Caki2 (cell line): ENCODE results near the gene NDUFAF5. TPM values are rescaled to one million over a fixed set of nuclear protein-coding genes. Genes with fewer than 3 reads are reported as not detected.

Source experiments
- DNase-seq: peaks from one replicate; pipeline ENCODE4 v3.0.0-alpha.2; 2015; ENCODE audit warnings: low read depth
- in situ Hi-C: cut with HindIII; loops from 2 replicates; pipeline ENCODE4 v1.10.0; 2016; ENCODE audit warnings: low sequenced_read_pairs, low pct_unique_long_range_greater_than_20kb, mixed read lengths
- total RNA-seq: library from RNA; depleted of rRNA; stranded (reverse); fragments of >200 nt; shearing (Covaris generic); gene quantifications from 2 replicates; pipeline ENCODE4 v1.2.3, GENCODE V29; 2014; ENCODE audit warnings: low replicate concordance

The NDUFAF5 gene
- total RNA-seq, 1 experiment from 2014 or later: 49.7 TPM

DNA sequence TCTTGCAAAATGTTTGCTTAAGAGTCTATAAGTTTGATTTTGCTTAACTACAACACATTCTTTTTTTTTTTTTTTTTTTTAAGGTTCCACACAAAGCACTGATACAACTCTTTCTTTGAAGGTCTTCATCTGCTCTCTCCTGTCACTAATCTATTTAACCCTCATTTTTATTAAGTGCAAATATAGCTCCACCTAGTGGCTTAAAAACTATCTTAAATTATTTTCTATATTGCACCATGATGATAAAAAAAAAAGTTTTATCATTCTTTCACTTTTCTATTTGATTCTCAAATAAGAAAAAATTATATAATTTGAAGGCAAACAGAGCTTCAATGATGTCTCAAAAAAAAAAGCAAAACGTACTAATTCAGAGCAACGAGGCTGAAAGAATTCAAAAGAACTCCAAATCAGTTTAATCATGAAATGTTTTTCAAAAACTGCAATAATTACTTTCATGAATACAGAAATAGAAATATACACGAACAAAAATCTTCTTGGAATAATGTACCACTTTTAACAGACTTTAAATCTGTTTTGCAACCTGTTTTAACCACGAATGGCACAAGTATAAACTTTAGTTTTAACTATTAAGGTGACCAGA is 12.9 kb upstream of the NDUFAF5 start:
- in situ Hi-C loops: no loop called here
- DNase-seq: peak; percentile 33

DNA sequence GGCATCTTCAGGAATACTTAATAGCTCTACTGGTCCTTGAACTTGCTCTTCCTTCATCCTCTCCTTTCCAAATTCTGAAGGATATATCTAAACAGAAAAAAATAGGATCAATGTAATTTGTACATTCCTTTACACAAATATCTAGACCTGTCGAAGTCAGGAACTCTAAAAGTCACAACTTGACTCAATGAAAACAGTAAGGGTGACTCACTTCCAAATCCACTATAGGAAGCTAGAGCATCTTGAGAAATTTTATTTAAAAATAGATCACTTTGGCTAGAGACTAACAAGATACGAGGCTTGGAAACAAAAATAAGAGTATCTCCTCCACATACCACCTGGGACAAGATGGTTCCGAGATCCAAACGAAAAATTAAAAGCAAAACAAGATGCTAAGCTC is 12.3 kb upstream of the NDUFAF5 start:
- DNase-seq: no peak
- in situ Hi-C loops: no loop called here

DNA sequence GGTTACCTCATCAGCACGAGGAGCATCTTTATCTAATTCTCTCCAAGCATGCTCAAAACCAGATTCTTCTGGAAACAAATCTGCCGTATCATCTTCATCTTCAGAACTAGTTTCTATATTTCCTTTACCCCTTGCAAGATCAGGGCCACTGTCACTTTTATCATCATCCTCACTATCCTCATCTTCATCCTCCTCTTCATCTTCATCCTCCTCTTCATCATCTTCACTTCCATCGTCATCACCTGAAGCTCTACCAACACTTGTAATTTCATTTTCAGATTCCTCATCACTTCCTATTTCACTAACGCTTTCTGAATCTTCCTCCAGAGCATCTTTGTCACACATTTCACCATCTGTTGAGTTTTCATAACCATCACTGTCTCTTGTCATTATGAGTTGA is 9.0 kb upstream of the NDUFAF5 start:
- DNase-seq: no peak
- in situ Hi-C loops: no loop called here

DNA sequence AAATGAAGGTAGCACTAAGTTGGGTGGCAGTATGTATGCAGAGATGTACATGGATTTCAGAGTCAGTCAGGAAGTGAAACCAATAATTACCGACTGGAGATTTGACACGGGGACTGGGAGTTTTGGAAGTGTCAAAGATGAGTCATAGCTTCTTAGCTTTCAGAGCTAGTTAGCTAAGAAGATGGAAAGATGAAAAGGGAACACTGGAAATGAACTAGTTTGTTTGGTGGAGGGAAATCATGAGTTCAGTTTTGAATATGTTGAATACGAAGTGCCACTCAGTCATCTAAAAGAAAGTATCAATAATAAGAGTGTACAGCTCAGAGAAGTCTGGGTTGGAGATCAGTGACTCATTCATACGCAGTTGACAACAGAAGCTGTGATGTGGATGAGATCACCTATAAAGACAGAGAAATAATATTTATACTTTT is 7.6 kb upstream of the NDUFAF5 start:
- in situ Hi-C loops: no loop called here
- DNase-seq: no peak

DNA sequence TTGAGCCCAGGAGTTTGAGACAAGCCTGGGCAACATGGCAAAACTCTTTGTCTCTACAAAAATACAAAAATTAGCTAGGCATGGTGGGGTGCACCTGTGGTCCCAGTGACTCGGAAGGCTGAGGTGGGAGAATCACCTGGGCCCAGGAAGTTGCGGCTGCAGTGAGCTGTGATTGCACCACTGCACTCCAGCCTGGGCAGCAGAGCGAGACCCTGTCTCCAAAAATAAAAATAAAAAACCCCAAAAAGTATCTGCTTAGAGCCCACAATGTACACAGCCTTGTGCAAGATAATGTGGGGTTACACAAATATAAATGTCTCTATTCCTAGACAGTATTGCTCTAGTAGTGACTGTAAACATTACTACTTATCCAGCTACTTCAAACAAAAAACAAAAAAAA is 6.0 kb upstream of the NDUFAF5 start:
- no peak for DNase-seq
- in situ Hi-C loops: no loop called here

DNA sequence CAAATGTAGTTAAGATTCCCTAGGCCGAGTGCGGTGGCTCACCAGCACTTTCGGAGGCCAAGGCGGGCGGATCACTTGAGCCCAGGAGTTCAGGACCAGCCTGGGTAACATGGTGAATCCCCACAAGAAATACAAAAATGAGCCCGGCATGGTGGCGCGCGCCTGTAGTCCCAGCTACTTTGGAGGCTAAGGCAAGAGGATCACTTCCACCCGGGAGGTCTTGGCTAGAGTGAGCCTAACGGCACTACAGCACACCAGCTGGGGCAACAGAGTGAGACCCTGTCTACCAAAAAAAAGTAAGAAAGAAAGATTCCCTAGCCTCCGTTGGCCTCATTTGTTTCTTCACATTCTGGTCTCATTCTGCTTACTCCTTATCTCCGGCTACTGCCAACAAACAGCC is 1.3 kb upstream of the NDUFAF5 start:
- no peak for DNase-seq
- in situ Hi-C loops: no loop called here

DNA sequence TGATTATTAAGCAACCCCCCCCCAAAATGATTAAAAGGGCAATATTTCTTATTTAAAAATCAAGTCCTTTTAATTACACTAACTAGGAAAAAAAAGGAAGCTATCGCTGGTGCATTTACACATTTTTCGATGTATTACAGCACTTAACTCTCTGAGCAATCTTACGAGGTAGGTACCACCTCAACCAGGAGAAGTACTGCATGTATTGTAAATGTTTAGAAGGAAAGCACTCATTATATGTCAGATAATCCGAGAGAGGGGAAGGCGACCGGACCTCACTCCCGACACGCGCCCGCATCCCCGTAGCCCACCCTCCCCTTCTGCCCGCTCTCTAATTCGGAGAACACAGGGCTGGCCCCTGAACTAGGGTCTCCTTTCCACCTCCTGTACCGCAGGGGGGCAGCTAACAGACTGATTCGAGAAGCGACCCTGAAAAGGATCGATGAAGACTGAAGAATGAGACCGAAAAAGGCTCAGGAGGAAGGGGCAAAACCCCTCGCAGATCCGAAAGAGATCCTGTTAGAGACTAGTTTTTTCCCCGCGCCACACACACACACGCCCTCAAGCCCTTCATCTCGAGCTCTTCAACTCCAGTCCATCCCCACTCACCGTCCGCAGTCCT is 446 bp upstream of the NDUFAF5 start:
- in situ Hi-C loops: no loop called here
- DNase-seq: no peak

DNA sequence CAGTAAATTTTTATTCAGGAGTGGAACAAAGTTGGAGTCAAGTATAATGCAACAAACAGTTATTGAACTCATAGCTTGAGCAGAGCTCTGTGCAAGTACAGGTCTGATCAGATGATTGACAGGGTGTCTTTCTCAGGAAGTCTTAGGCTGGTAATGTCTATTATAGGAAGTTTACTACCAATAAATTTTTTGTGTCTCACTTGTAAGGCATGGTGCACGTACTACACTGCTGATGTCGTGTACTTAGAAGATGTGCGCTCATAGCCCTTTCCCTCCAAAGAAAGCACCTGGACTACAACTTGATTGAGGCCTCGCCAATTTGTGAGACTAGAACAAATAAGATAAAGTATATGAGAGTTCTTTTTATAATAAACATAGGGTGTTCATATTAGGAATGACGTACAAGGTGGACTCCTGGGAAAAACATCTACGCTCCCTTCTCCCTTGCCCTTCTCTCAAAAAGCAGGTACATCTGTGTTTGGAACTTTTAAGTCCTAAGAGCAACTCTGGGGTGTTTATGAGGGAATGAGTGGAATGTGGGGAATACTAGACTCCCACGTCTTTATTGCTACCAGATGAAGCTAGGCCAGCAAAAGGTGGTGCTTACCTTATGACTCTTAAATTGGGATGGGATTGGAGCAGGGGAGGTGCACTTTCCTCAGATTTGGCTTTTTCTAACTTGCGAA is 1.5 kb downstream of the NDUFAF5 start:
- no peak for DNase-seq
- in situ Hi-C loops: no loop called here

DNA sequence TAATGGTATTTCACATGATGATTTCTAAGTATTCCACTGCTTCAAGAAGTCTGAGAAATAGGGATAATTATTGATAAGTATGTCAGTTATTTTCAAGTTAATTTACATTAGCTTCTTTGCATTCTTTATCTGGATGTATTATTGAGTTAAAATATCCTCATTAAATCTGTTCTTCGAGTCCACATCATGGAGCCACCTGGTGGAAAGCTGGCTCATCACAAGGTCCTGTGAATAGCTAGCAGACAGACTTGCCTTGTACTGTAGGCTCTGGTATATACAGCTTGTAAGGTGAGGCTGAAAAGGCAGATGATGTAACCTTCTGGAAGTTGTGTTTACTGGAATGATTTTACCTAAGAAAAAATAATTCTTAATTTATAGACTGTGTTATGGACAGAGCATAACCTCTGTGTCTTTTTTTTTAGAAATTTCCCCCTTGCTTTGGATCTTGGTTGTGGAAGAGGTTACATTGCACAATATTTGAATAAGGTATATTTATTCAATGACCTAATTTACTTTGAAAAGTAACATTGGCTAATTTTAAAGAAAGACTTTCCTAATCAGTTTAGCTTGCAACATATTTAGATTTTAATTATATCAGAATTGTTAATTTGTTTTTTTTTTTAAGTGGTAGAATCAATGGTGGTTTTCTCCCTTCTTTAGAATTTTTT is 3.5 kb downstream of the NDUFAF5 start:
- in situ Hi-C loops: no loop called here
- peak; percentile 49 for DNase-seq

DNA sequence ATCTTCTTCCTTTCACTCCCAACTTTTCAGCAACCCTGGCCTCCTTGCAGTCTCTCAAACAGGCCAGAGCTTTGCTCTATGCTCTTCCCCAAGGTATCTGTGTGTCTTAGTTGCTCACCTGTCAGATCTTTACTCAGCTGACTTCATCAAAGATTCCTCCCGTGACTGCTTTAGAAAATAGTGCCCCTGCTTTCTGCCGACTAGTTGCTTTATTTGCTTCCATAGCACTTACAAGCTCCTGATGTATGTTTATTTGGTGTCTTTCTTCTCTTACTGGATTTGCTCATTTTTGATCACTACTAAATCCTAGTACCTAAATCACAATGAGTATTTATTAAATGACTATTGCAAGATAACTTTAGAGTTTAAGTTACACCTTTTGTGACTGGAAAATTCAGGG is 5.9 kb downstream of the NDUFAF5 start:
- in situ Hi-C loops: no loop called here
- DNase-seq: no peak

DNA sequence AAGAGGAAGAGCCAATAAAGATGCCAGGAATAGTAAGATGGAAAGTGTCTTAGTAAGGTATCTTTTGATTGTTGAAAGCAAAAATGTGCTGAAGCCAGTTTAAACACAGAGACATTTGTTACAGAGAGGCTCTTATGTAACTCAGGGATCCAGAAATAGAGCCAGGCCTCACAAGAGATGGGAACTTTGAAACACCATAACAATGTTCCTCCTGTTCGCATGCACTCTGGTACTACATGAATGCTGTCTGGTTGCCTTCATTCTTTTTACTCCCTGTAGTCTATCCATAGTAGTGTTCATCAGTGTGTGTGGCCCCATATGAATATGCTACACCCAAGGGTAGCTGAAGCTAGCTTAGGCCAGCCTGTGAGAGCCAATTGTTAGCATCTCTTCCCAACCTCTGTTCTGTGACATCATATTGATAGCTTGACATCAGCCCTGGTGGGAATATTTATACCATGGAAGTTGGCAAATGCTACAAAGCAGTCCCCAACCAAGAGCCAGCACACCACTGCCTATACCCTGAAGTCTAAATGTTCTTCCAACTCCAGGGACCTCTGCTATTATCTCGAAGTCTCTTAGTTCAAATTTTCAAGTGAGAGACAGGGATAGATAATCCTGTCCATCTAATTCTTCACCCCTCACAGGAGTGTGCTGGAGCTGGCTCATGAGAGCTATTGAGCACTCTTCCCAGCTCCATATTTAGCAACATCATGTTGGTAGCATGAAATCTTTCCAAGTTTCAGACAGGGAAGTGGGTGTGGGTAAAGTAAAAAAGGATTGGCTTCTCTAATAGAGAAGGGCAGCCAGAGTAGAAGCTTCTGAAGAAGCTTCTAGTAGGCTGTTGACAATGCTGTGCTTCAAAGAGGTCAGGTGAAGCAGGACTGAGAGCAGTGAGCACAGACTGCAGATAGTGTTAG is 7.0 kb downstream of the NDUFAF5 start:
- in situ Hi-C loops: no loop called here
- DNase-seq: no peak

DNA sequence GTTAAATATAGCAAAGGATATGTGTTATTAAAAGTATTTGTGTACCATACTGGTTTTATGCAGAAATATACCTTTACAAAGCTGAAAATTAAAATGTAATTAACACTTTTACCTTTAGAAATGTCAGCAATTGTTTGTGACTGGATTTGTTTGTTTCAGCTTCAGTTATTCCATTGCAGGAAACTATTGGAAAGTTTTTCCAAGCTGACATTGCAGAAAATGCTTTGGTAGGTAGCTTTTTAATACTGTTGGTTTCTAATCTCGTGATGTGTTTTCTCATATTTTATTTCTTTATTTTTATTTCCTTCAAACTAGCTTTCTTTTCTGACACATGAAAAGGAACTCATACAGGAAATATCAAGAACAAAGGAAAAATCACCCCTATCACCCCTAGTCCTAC is 8.2 kb downstream of the NDUFAF5 start:
- in situ Hi-C loops: no loop called here
- no peak for DNase-seq

DNA sequence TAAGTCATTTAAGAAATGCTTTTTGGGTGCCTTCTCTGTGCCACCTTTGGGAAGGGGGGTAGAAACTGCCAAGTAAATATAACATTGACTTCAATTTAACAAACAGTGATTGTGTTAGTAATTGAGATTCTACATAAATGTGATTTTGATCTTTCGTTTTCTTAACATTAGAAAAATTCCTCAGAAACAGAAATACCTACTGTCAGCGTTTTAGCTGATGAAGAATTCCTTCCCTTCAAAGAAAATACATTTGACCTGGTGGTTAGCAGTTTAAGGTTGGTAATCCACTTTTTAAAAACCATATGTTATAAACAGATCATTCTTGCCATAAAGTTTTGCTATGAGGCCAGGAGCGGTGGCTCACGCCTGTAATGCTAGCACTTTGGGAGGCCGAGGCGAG is 9.8 kb downstream of the NDUFAF5 start:
- no peak for DNase-seq
- in situ Hi-C loops: no loop called here

DNA sequence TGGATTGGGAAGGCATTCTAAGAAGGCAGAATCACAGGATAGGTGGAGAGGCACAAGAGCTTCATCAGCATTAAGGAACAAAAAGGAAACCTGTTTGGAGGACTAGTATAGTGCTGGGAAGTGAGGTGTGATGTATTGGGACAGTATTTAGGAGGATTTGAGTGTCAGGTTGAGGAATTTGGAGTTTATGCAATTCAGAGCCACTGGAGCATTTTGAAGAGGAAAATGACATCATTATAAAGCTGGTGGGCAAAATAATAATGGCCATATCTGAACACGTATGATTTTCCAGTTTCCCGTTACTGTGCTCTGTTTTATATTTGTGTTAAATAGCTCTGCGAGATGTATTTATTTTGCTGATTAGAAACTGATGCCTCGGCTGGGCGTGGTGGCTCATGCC is 14.2 kb downstream of the NDUFAF5 start:
- DNase-seq: no peak

DNA sequence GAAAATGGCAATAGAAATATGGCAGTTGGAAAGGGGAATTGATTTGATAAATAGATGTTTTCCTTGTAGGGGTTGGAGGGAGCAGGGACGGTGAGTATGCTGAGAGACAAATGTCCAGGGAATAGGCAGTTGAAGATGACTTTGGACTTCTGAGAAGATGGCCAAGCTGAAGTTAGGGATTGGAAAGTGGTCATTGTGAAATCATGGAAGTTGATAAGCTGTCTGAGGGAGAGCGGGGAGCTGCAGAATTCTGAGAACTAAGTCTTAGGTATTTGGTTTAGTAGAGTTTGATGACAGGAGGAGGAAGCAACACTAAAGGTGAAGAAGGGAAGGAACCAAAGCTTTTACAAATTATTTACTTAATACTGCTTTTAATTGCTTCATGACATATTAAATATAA is 15.1 kb downstream of the NDUFAF5 start:
- in situ Hi-C loops: no loop called here
- no peak for DNase-seq

More for the DNA sequence above, 14.2 kb downstream of the NDUFAF5 start:
- in situ Hi-C loops: no loop called here

DNA sequence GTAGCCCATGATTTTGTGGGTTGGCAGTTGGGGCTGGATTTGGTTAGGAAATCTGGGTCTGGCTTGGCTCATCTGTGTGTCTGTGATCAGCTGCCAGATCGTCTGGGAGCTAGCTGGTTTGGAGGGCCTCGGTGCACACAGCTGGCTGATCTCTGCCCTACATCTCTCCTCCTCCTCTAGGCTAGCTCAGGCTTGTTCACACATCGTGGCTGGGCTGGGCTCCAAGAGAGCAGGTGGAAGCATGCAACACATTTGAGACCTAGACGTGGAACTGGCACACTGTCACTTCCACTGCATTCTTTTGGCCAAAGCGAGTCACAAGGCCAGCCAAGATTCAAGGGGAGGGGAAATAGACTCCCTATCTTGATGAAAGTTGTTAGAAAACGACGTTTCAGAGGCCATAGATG is 15.9 kb downstream of the NDUFAF5 start:
- in situ Hi-C loops: no loop called here
- peak; percentile 80 for DNase-seq

DNA sequence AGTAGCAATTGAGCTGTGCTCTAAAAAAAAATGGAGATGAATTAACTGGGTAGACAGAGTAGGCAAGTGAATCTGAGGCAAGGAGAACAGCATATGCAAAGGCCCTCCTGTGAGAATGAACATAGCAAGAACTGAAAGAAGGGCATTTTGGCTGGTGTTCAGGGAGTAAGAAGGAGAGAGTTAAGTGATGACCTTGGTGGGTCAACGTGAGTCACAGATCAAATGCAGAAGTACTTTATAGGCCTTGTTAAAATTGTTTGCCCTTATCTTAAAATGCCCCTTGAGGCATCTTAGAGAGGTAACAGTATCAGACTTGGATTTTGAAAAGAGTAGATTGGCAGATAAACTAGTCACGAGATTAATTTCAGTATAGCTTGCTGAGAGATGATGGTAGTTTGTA is 24.5 kb downstream of the NDUFAF5 start:
- DNase-seq: no peak
- in situ Hi-C loops: no loop called here

DNA sequence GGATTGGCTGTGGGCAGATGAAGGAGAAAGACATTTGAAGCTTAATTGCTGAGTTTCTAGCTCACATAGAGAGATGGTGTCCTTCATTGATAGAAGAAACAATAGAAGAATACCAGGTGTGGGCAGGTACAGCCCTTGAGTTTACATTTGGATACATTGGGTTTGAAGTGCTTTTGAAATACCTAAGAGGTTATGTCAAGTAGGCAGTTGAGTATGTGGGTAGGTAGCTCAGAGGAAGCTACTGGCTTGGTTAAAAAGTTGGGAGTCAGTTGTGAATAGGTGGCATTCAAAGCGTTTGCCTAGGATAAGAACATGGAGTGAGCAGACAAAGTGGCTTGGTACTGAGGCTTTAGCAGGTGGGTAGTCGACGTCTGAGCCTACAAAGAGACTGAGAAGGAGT is 25.0 kb downstream of the NDUFAF5 start:
- no peak for DNase-seq
- in situ Hi-C loops: no loop called here
